Liver (tissue), 9 donors: ENCODE results near the gene LRRC26. TPM values are rescaled to one million over a fixed set of nuclear protein-coding genes. Genes with fewer than 3 reads are reported as not detected.

Experiments used
- DNase-seq: peaks from one replicate; pipeline ENCODE4 v3.0.0-alpha.2; 2017; ENCODE audit warnings: low spot score
- H3K27ac ChIP-seq, 2 donors: one replicate each; pipeline ENCODE4 v1.7.0; 2013; ENCODE audit warnings: inconsistent platforms in 2 of 2, low read length in 2 of 2, control low read depth in 1 of 2, low read depth in 1 of 2, mild to moderate bottlenecking in 1 of 2
- H3K27me3 ChIP-seq, 4 donors: one replicate each; pipeline versions ENCODE4 v1.6.1 to v1.7.0; 2013; ENCODE audit warnings: low read length in 3 of 4, inconsistent platforms in 1 of 4, mild to moderate bottlenecking in 1 of 4, moderate library complexity in 1 of 4; ENCODE audit not compliant: control insufficient read depth in 4 of 4, insufficient read depth in 4 of 4
- H3K36me3 ChIP-seq, 4 donors: one replicate each; pipeline versions ENCODE4 v1.6.1 to v1.7.0; 2013; ENCODE audit warnings: low read length in 3 of 4, mild to moderate bottlenecking in 3 of 4, low read depth in 1 of 4, moderate library complexity in 1 of 4; ENCODE audit not compliant: control insufficient read depth in 4 of 4, insufficient read depth in 3 of 4
- H3K4me1 ChIP-seq, 4 donors: one replicate each; pipeline versions ENCODE4 v1.6.1 to v1.7.0; 2013; ENCODE audit warnings: low read length in 3 of 4, mild to moderate bottlenecking in 3 of 4, moderate library complexity in 1 of 4; ENCODE audit not compliant: control insufficient read depth in 4 of 4, insufficient read depth in 4 of 4
- H3K4me3 ChIP-seq, 3 donors: one replicate each; pipeline versions ENCODE4 v1.6.1 to v1.7.0; 2013; ENCODE audit warnings: low read length in 3 of 3, control low read depth in 1 of 3, low read depth in 1 of 3, mild to moderate bottlenecking in 1 of 3
- H3K9ac ChIP-seq, 2 donors: one replicate each; pipeline ENCODE4 v1.7.0; 2013; ENCODE audit warnings: low read length in 2 of 2, mild to moderate bottlenecking in 2 of 2, moderate library complexity in 2 of 2, control low read depth in 1 of 2, low read depth in 1 of 2
- H3K9me3 ChIP-seq, 4 donors: one replicate each; pipeline versions ENCODE4 v1.6.1 to v1.7.0; 2013; ENCODE audit warnings: low read length in 3 of 4; ENCODE audit not compliant: control insufficient read depth in 4 of 4
- ATF3 ChIP-seq: IDR thresholded peaks from 2 replicates; pipeline ENCODE4 v1.6.1; 2016; ENCODE audit warnings: antibody characterized with exemption
- CTCF ChIP-seq: fragments of 150-350 bp; IDR thresholded peaks from 2 replicates; pipeline ENCODE4 v1.5.1; 2017; ENCODE audit warnings: improper control_type of control experiment, low read depth, low read length; ENCODE audit not compliant: missing input control
- HNF4A ChIP-seq, 2 donors: conservative IDR thresholded peaks; 2 replicates each; pipeline ENCODE4 v1.6.1; 2016; ENCODE audit warnings: antibody characterized with exemption in 2 of 2, mild to moderate bottlenecking in 2 of 2
- NR2F2 ChIP-seq: IDR thresholded peaks from 2 replicates; pipeline ENCODE4 v1.6.1; 2016; ENCODE audit warnings: antibody characterized with exemption
- RAD21 ChIP-seq, 2 donors: IDR thresholded peaks; 2 replicates each; pipeline ENCODE4 v1.6.1; 2016; ENCODE audit warnings: antibody characterized with exemption in 2 of 2, mild to moderate bottlenecking in 2 of 2
- WGBS: extraction: QIAGEN DNeasy Blood & Tissue Kit; methylation state at CpG from one replicate; pipeline ENCODE4 v1.1.7; 2013; 5-methylcytosine and 5-hydroxymethylcytosine counted together
- polyA plus RNA-seq, 2 donors: library from polyadenylated mRNA; stranded (reverse) in 1 of 2; unstranded in 1 of 2; fragments of 200-250 nt in 1 of 2; fragments of >200 nt in 1 of 2; fragmentation: Nextera tagmentation in 1 of 2; extraction: Ambion mirVana in 1 of 2; gene quantifications; one replicate each; pipeline versions ENCODE4 v1.2.1 to v1.2.3, GENCODE V29; 2013 to 2015
- total RNA-seq, 2 donors: library from RNA; depleted of rRNA; stranded (reverse); fragments of >200 nt; gene quantifications; one replicate each; pipeline ENCODE4 v1.2.3, GENCODE V29; 2014
- donor health status: healthy.
- donor health status: healthy.
- donor health status: healthy.
- donor health status: healthy.
- donor health status: healthy.

The LRRC26 gene
- total and polyA plus RNA-seq, 4 donors = 0.09 to 0.17 TPM; not detected in 2

GRCh38 chr9:137178939-137179630 is 9.2 kb upstream of the LRRC26 start:
- WGBS = 91% methylated on average over 19 of the region's 19 CpGs

GRCh38 chr9:137178201-137178938 is 8.5 kb upstream of the LRRC26 start:
- 92% methylated on average over 23 of the region's 23 CpGs for WGBS
- no peaks in the 10 kb centered on the region for H3K27me3 ChIP-seq
- DNase-seq = no peak
- H3K9me3 ChIP-seq = no peaks in the 10 kb centered on the region
- no peak for TF ChIP-seq NR2F2
- H3K4me3 ChIP-seq = no peak overlapping the region
- H3K27ac ChIP-seq = no peak overlapping the region
- H3K4me1 ChIP-seq = no peaks in the 10 kb centered on the region
- H3K36me3 ChIP-seq = peaks cover 11 to 47% (median 22%) of the 10 kb centered on the region in 4 donors
- no peak overlapping the region for H3K9ac ChIP-seq

More at GRCh38 chr9:137178939-137179630, 9.2 kb upstream of the LRRC26 start:
- no peak for TF ChIP-seq NR2F2
- no peak for TF ChIP-seq ATF3
- no peak for TF ChIP-seq CTCF
- no peak for TF ChIP-seq HNF4A (conservative IDR thresholded peaks at IDR 0.05)
- Histone ChIP-seq H3K27me3 (no peaks in the 10 kb centered on the region), H3K4me3 (no peak overlapping the region), H3K4me1 (no peaks in the 10 kb centered on the region), H3K9me3 (no peaks in the 10 kb centered on the region), H3K27ac (no peak overlapping the region), H3K9ac (no peak overlapping the region), H3K36me3 (peaks cover 15 to 53% (median 25%) of the 10 kb centered on the region in 4 donors)
- no peak for DNase-seq

GRCh38 chr9:137176302-137177182 is 6.7 kb upstream of the LRRC26 start:
- Histone ChIP-seq H3K27me3 (no peaks in the 10 kb centered on the region), H3K9ac (no peak overlapping the region), H3K36me3 (peaks cover 9 to 32% (median 15%) of the 10 kb centered on the region in 4 donors), H3K9me3 (no peaks in the 10 kb centered on the region), H3K27ac (no peak overlapping the region), H3K4me3 (no peak overlapping the region), H3K4me1 (no peaks in the 10 kb centered on the region)
- 61% methylated on average over 17 of the region's 17 CpGs for WGBS
- DNase-seq = no peak
- no peak for TF ChIP-seq HNF4A (conservative IDR thresholded peaks at IDR 0.05)
- TF ChIP-seq CTCF = peak; percentile 50
- peak in 1 of 2 donors; percentile 78 for TF ChIP-seq RAD21 (IDR thresholded peaks at IDR 0.05)
